T-helper 2 cell (primary cell): ENCODE results near the gene GOLGA7B.
"Not testable (repeated sequence)": the region's sequence is repeated elsewhere in the genome, so short reads cannot be mapped to it uniquely, and the experiment has no call there.

Experiments used
- DNase-seq, 5 experiments: peaks; one replicate each; pipeline versions ENCODE4 v3.0.0 to v3.0.0-alpha.2; 2012 to 2022

GOLGA7B gene

GRCh38 chr10:97836446-97836845 is 13.2 kb upstream of the GOLGA7B start:
- no peak for DNase-seq

GRCh38 chr10:97838091-97838490 is 11.6 kb upstream of the GOLGA7B start:
- no peak for DNase-seq

GRCh38 chr10:97841166-97841565 is 8.5 kb upstream of the GOLGA7B start:
- DNase-seq, result not testable (repeated sequence)

GRCh38 chr10:97842114-97842513 is 7.5 kb upstream of the GOLGA7B start:
- not testable (repeated sequence) for DNase-seq

- no peak for DNase-seq
These were observed 6.9 kb upstream of the GOLGA7B start for GRCh38 chr10:97842656-97843280.

GRCh38 chr10:97843281-97843671 is 6.4 kb upstream of the GOLGA7B start:
- no peak for DNase-seq

- not testable (repeated sequence) for DNase-seq
These were observed 5.7 kb upstream of the GOLGA7B start for GRCh38 chr10:97843972-97844371.

- no peak for DNase-seq
These were observed 5.0 kb upstream of the GOLGA7B start for GRCh38 chr10:97844678-97845077.

GRCh38 chr10:97849103-97849686 is 448 bp upstream of the GOLGA7B start:
- peak in 2 of 5 experiments; percentile 17 to 48 for DNase-seq

GRCh38 chr10:97850446-97850845 is 803 bp downstream of the GOLGA7B start:
- peak in 4 of 5 experiments; percentile 11 to 34 (median 16) for DNase-seq

- peak in 4 of 5 experiments; percentile 3 to 80 (median 18) for DNase-seq
These were observed 1.8 kb downstream of the GOLGA7B start for GRCh38 chr10:97851341-97852001.

- DNase-seq, result no peak
These were observed 2.6 kb downstream of the GOLGA7B start for GRCh38 chr10:97852277-97852676.

- no peak for DNase-seq
These were observed 3.3 kb downstream of the GOLGA7B start for GRCh38 chr10:97852840-97853405.

GRCh38 chr10:97854743-97855142 is 5.1 kb downstream of the GOLGA7B start:
- DNase-seq, result no peak

- peak in 1 of 5 experiments; percentile 81 for DNase-seq
These were observed 8.4 kb downstream of the GOLGA7B start for GRCh38 chr10:97858001-97858439.

- no peak for DNase-seq
These were observed 11.6 kb downstream of the GOLGA7B start for GRCh38 chr10:97861097-97861750.

GRCh38 chr10:97861924-97862323 is 12.3 kb downstream of the GOLGA7B start:
- DNase-seq, result no peak

GRCh38 chr10:97863808-97864207 is 14.2 kb downstream of the GOLGA7B start:
- no peak for DNase-seq

GRCh38 chr10:97865488-97865887 is 15.8 kb downstream of the GOLGA7B start:
- no peak for DNase-seq

- DNase-seq, result no peak
These were observed 17.0 kb downstream of the GOLGA7B start for GRCh38 chr10:97866524-97867219.

GRCh38 chr10:97867220-97867800 is 17.7 kb downstream of the GOLGA7B start:
- DNase-seq, result no peak

GRCh38 chr10:97868134-97868685 is 18.6 kb downstream of the GOLGA7B start:
- no peak for DNase-seq
